SK-MEL-5 (cell line): ENCODE measurements around the gene RNU6-9. TPM values are rescaled to one million over a fixed set of nuclear protein-coding genes. Genes with fewer than 3 reads are reported as not detected.

Source experiments
- DNase-seq: peaks from one replicate; pipeline ENCODE4 v3.0.0-alpha.2; 2016; ENCODE audit warnings: low read depth, low spot score
- in situ Hi-C: cut with HindIII; loops from 2 replicates; pipeline ENCODE4 v1.10.0; 2016; ENCODE audit warnings: low sequenced_read_pairs, high pct_unique_total_duplicates, low pct_unique_long_range_greater_than_20kb
- total RNA-seq: library from RNA; depleted of rRNA; stranded (reverse); fragments of >200 nt; shearing (Covaris generic); gene quantifications from 2 replicates; pipeline ENCODE4 v1.2.3, GENCODE V29; 2014

Gene RNU6-9
- total RNA-seq, 1 experiment from 2014 or later, result not detected

GRCh38 chr19:858868-859843 lies 34.1 kb upstream of the RNU6-9 start, which contains the start of gene CFD:
TSS of gene CFD (plus strand) at chr19:859664. CDS start at chr19:859690, 26 bp downstream.
- DNase-seq, result no peak
- in situ Hi-C loops, result no loop called here

GRCh38 chr19:861141-861755 lies 32.0 kb upstream of the RNU6-9 start:
- in situ Hi-C loops, result no loop called here
- no peak for DNase-seq

- peak; percentile 66 for DNase-seq
- in situ Hi-C loops, result no loop called here
These were observed 31.3 kb upstream of the RNU6-9 start for GRCh38 chr19:861756-862580.

GRCh38 chr19:862581-863314 lies 30.5 kb upstream of the RNU6-9 start:
- DNase-seq, result peak; percentile 52
- in situ Hi-C loops, result no loop called here

- in situ Hi-C loops, result no loop called here
- no peak for DNase-seq
These were observed 30.0 kb upstream of the RNU6-9 start for GRCh38 chr19:863315-863620.

GRCh38 chr19:866769-867300 lies 26.4 kb upstream of the RNU6-9 start:
- in situ Hi-C loops, result no loop called here

GRCh38 chr19:867301-867793 lies 25.9 kb upstream of the RNU6-9 start:
- DNase-seq, result no peak
- in situ Hi-C loops, result no loop called here

More at GRCh38 chr19:866769-867300, 26.4 kb upstream of the RNU6-9 start:
- DNase-seq, result no peak

- in situ Hi-C loops, result no loop called here
- DNase-seq, result no peak
These were observed 25.3 kb upstream of the RNU6-9 start for GRCh38 chr19:867855-868457.

GRCh38 chr19:868458-869244 lies 24.6 kb upstream of the RNU6-9 start:
- DNase-seq, result no peak
- in situ Hi-C loops, result no loop called here

GRCh38 chr19:869245-870177 lies 23.8 kb upstream of the RNU6-9 start:
- in situ Hi-C loops, result no loop called here
- peak; percentile 32 for DNase-seq

- in situ Hi-C loops, result no loop called here
- DNase-seq, result no peak
These were observed 23.0 kb upstream of the RNU6-9 start for GRCh38 chr19:870314-870713.

- no peak for DNase-seq
These were observed 22.3 kb upstream of the RNU6-9 start for GRCh38 chr19:870963-871401.

GRCh38 chr19:871446-872265 lies 21.6 kb upstream of the RNU6-9 start:
- in situ Hi-C loops, result no loop called here
- DNase-seq, result no peak

More at GRCh38 chr19:870963-871401, 22.3 kb upstream of the RNU6-9 start:
- in situ Hi-C loops, result no loop called here

- DNase-seq, result peak; percentile 57
These were observed 20.9 kb upstream of the RNU6-9 start for GRCh38 chr19:872266-872951.

More at GRCh38 chr19:872266-872951, 20.9 kb upstream of the RNU6-9 start:
- in situ Hi-C loops, result no loop called here
